ENCODE measurements around the gene MED23.

Gene MED23, protein sequence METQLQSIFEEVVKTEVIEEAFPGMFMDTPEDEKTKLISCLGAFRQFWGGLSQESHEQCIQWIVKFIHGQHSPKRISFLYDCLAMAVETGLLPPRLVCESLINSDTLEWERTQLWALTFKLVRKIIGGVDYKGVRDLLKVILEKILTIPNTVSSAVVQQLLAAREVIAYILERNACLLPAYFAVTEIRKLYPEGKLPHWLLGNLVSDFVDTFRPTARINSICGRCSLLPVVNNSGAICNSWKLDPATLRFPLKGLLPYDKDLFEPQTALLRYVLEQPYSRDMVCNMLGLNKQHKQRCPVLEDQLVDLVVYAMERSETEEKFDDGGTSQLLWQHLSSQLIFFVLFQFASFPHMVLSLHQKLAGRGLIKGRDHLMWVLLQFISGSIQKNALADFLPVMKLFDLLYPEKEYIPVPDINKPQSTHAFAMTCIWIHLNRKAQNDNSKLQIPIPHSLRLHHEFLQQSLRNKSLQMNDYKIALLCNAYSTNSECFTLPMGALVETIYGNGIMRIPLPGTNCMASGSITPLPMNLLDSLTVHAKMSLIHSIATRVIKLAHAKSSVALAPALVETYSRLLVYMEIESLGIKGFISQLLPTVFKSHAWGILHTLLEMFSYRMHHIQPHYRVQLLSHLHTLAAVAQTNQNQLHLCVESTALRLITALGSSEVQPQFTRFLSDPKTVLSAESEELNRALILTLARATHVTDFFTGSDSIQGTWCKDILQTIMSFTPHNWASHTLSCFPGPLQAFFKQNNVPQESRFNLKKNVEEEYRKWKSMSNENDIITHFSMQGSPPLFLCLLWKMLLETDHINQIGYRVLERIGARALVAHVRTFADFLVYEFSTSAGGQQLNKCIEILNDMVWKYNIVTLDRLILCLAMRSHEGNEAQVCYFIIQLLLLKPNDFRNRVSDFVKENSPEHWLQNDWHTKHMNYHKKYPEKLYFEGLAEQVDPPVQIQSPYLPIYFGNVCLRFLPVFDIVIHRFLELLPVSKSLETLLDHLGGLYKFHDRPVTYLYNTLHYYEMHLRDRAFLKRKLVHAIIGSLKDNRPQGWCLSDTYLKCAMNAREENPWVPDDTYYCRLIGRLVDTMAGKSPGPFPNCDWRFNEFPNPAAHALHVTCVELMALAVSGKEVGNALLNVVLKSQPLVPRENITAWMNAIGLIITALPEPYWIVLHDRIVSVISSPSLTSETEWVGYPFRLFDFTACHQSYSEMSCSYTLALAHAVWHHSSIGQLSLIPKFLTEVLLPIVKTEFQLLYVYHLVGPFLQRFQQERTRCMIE (N-terminal part only)

DNA sequence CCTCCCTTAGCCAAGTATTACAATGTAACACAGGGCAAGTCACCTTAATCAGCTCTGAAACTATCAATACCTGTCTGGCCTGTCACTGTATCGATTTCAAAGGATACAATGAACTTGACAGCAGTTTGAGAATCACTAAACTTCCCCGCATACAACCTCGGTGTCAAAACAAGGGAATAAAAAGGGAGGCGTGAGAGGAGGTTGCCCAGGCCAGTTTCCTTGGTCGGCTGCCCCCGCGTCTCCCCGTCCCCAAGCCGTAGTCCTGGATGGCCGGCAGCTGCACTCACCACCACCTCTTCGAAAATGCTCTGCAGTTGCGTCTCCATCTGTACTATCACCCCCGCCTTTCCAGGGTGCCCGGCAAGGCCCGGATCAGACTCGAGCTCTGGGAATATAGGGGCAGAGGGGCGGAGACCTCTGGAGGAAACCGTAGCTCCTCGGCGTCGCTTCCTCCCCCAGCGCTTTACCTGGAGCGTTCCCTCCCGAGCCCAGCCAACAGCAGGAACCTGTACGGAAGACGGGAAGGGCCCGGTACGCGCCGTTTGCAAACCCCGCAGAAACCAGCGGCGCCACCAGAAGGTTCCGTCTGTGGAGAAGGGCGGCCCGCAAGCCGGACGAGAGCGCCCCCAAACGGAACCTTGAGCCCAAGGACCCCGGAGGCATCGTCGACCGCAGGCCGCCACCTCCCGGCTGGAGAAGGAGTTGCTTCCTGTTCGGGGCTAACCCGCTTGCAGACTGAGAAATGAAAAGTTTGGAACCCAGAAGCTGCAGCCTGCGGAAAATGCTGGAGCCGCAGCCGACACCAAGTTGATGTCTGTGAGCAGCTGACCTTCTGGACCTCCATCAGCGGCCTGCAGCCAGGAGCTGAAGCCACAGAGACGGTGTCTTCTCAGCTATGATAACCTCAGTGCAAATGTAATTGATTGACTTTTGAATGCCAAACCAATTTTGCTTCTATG, at the start of gene MED23:
Gene MED23 (minus strand): TSS at position 519 of the 959 bp plus-strand sequence. CDS start 193 bp downstream, at position 326.
- DNase-seq: peak; percentile 92

DNA sequence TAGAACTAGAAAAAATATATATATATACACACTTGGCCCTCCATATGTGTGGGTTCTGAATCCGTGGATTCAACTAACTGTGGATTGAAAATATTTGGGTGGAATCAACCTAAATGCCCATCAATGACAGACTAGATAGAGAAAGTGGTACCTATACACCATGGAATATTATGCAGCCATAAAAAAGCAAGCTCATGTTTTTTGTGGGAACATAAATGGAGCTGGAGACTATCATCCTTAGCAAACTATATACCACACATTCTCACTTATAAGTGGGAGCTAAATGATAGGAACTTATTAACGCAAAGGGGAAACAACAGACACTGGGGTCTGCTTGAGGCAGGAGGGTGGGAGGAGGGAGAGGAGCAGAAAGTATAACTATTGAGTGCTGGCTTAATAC, 45.1 kb upstream of the MED23 start:
- DNase-seq: no peak

DNA sequence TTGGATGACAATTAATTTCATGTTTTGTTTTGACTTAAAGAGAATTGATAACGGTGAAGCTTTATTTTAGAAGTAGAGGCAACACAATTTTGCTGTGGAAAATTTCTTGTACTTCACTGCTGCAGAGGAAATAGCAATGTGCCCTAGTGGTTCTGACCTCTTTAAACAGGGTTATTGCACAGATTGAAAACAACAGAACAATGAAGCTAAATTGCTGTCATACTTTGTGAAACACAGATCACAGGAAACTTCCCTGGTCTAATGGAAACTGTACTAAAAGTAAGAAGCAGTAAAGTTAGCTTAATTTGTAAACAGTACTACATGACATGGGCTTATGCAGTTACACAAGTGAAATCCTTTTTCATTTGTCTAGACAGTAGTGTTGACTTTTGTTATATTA, 41.8 kb upstream of the MED23 start:
- no peak for DNase-seq

DNA sequence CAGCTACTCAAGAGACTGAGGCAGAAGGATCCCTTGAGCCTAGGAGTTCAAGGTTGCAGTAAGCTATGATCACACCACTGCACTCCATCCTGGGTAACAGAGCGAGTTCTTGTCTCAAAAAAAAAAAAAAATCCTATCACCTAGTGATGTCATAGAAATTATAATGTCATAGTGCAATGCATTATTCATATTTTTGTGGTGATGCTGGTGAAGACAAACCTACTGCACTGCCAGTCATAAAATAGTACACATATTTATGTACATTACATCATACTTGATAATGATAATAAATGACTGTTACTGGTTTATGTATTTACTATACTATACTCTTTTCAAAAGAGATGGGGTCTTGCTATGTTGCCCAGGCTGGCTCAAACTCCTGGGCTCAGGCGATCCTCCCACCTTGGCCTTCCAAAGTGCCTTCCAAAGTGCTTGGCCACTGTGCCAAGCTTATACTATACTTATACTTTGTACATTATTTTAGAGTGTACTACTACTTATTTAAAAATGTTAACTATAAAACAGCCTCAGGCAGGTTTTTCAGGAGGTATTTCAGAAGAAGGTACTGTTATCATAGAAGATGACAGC, 35.6 kb upstream of the MED23 start:
- DNase-seq: no peak

DNA sequence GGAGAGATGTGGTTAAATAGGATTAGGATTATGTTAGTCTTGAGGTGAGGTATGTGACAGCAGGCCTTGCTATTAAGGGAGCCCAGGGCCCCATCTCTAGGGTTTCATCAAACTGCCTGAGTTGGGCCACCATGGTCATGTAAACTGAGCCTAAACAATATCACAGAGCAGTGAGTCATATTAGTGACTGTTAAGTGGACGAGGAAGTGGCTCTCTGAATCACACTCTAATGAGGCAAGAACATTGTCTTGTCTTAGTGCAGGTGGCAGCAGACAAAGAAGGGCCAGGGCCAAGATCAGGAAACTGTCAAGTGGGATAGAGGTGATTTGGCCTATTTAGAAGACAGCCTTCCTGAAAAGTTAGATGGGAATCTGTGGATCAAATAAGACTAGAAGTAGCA, 32.2 kb upstream of the MED23 start:
- DNase-seq: no peak

DNA sequence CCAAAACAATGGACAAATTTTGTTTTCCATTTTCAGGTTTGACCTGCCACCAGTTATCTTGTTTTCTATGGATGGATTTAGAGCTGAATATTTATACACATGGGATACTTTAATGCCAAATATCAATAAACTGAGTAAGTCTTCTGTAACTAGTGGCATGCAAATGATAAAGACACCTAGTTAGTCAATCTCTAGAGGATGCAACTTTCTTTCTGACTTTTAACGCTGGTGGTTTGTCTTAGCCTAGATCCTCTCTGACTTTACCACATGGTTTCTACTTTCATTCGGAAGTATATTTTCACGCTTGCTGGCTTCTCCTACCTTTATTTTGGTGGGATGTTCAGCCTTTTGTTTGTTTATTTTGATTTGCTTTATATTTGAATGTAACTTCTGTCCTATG, 30.2 kb upstream of the MED23 start:
- DNase-seq: no peak

DNA sequence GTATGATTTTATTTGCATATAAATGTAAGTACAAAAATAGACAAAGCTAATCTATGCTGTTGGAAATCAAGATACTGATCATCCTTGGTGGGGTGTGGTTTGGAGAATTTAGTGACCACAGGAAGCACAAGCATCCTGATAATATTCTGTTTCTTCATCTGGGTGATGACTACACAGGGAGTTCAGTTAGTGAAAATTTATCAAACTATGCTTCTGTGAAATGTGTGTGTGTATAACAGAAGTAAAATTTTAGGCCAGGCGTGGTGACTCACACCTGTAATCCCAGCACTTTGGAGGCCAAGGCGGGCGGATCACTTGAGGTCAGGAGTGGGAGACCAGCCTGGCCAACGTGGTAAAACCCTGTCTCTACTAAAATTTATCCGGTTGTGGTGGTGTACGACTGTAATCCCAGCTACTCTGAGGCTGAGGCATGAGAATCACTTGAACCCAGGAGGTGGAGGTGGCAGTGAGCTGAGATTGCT, 29.6 kb upstream of the MED23 start:
- DNase-seq: no peak

DNA sequence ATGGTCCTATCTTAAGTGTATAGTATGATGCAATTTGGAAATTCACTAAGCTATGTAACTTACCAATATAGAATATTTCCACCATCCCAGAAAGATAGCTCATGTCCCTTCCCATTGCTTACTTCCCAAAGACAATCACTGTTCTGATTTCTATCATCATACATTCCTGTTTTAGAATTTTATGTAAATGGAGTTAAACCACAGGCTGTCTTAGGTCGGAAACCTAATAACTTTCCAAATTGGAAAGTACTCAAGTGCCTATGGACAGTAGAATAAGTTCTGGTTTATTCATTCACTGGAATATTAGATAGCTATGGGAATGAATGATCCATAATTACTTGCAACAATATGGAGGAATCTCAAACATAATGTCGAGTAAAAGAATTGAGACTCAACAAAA, 29.2 kb upstream of the MED23 start:
- no peak for DNase-seq

DNA sequence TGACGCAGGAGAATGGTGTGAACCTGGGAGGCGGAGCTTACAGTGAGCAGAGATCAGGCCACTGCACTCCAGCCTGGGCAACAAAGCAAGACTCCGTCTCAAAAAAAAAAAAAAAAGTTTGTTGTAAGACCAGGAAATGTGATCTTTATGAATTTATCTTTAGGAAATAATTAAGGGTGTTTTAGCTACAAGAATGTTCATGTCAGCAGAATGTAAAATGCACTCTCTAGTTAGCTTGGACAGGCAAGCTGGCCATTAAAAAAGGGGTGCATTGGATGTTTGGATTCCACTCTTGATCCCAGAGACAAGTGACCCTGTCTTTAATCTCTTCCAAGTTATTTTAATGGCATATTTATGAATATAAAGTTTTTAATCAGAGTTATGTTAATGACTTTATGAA, 28.6 kb upstream of the MED23 start:
- DNase-seq: no peak

DNA sequence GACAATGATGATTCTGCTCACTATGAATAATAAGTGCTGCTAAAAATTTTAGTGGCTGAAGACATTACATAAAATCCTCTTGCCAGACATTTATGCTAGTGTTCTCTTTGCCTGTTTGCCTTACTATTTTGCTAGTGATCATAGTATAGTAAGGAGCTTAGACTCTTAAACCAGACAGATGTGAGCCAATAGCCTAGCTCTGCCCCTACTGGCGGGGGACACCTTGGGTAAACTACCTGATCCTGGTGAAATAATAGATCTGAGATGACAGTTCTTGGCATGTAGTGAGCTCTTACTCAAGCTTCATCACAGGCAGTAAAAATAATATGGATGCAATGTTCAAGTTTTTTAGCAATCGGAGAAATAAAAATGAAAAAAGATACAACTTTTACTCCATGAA, 27.9 kb upstream of the MED23 start:
- no peak for DNase-seq

DNA sequence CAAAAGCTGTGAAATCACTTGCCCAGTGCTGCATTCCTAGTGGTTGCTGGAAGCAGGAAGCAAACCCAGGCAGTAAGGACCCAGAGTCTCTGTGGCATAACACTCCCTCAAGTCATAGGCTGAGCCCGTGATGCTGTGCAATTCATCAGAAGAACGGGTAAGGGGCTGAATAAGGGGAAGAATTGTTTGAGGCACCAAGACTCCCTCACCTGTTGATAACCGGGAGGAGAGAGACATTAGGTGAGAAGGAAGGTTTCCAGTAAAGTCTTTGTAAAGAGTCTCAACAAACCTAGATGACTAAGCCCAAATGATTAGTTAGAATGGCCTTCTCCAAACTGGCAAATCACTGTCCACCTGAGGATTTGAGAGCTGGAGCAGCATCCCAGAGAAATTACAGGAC, 27.3 kb upstream of the MED23 start:
- no peak for DNase-seq

DNA sequence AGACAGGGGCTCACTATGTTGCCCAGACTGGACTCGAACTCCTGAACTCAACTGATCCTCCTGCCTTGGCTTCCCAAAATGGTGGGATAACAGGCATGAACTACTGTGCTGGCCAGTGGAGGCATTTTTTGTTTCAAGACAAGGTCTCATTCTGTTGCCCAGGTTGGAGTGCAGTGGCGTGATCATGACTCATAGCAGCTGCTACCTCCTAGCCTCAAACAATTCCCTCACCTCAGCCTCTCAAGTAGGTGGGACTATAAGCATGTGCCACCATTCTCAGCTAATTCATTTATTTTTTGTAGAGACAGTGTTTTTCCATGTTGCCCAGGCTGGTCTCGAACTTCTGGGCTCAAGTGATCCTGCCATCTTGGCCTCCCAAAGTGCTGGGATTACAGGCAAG, 26.3 kb upstream of the MED23 start:
- DNase-seq: no peak

DNA sequence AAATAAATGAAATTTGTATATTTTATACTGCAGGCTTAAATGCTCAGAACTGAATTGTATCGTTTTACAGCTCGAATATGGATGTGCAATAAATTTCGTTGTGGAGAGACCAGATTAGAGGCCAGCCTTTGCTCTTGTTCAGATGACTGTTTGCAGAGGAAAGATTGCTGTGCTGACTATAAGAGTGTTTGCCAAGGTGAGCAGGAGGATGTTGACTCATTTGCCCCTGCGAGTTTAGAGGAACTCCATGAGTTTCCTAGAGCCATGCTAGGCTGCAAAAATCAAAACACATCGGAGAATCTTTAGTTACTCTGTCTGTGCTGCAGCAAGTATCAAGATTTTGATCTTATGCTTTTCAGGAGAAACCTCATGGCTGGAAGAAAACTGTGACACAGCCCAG, 24.4 kb upstream of the MED23 start:
- DNase-seq: no peak

DNA sequence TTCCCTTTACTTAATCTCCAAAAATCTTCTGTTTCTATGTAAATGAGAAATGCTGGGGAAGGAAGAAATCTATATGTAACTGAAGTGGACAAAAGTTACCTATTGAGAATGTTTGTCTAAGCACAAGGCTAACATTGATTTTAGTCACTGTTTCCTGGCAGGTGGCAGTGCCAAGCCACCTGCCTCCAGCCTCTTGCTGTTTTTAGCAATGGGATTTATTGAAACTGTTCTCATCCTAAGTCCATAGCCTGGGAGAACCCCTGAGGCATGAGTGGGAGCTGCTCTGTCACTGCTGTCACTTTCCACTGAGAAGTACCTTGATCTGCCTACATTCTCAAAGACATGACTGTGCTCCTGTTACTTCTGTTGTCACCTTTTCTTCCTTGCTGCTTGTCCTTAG, 23.7 kb upstream of the MED23 start:
- peak; percentile 17 for DNase-seq

DNA sequence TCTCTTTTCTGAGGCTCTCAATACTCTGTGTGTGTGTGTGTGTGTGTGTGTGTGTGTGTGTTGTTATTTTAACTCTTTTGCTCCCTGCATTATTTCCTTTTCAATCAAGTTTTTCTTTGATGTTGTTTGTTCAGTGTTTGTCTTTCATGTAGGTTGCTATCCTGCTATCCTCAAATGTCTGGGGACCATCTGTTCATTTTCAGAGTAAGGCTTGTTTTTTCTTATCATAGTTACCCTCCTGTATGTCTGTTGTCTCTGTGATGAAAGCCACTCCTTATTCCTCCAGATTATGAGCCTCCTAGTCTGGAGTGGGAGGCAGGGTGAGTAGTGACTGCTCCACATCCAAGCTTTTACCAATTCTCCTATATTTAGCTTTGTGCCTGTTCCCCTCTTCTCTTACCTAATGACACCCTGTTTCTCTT, 18.2 kb upstream of the MED23 start:
- no peak for DNase-seq

DNA sequence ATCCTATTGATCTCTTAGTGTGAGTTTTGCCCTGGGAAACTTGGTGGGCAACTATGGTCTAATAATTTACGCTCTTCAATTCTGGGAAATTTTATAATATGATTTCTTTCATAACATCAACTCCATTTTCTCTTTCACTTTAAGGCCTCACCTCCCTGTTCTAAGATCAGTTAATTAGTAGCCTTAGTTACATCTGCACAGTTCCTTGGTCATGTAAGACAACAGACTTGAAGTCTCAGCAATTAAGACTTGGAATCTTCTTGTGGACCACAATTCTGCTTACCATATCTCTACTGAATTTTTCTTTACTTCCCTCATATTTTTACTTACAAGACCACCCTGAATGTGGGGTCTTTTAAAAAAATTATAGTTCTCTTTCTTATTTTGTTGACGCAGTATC, 17.8 kb upstream of the MED23 start:
- no peak for DNase-seq

DNA sequence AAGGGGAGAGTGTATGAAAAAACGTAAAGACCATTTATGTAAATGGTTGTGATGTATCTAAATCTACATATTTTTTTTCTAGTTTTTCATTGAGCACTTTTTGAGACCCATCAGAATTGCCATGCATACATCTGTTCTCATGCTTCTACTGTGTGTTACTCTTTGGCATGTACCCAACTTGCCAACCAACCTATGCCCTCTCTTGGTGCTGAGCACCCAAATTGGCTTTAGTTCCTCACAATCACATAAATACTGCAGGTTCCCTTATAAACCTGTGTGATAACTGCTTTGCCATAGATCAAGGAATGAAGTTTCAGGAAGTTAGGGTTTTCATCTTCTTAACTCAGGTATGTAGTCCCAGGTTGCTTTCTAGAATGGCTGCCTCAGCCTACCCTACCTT, 16.9 kb upstream of the MED23 start:
- no peak for DNase-seq

DNA sequence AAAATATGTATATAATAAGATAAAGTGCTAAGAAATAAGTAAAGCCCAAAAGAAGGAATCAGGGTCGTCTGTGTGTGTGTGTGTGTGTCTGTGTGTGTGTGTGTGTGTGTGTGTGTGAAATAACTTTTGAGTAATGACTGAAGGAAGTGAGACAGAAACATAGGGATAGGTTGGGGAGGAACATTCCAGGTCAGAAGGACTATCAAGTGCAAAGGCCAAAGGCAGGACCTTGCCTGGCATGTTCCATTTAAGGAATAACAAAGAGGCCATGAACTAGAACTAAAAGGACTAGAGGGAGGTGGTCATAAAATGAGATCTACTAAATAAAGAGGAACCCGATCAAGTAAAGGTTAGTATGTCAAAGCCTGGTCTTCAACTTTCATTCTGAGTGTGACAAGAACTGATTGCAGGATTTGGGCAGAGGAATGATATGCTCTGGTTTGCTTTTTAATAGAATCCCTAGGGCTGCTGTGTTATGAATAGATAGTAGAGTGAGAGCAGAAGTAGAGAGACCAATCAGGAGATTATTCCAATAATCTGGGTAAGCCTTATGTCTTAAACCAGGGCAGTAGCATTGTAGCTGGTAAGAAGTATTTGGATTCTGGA, 15.9 kb upstream of the MED23 start:
- no peak for DNase-seq

DNA sequence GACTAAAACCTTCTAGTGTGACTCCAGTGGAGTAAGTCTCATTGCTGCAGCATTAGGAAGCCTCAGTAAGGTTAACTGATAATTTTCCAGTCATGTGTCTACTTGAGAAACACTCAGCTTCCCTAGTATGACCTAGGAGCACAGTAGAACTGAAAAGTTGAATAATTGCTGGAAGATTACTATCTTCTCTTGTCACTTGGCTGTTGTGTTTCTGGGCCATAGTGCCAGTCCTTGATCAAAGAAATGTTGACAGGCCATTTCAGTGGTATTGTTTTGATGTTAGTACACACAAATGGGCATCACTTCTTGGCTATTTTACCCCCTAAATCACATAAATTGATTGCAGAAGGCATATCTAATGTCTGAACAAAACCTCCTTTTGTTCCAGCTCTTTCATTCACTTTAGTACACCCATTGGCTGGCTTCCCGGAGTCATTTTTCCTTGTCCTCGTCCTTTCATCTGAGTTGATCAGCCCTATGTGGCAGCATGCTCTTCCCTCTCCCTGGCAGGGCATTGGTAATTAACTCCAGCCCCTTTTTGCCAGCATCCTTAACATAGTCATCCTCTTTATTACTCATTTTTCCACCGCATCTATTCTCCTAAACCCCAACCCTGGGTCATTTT, 15.1 kb upstream of the MED23 start:
- DNase-seq: peak; percentile 93

DNA sequence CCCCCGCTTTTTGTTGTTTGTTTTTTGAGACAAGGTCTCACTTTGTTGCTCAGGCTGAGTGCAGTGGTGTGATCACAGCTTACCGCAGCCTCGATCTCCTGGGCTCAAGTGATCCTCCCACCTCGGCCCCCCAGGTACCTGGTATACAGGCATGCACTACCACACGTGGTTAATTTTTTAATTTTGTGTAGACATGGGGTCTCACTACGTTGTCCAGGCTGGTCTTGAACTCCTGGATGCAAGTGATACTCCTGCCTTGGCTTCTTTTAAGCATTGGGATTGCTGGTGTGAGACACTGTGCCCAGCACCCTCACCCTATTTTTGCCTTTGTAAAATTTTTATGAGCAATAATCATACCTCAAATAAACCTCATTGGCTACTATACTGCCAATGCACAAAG, 14.5 kb upstream of the MED23 start:
- no peak for DNase-seq

DNA sequence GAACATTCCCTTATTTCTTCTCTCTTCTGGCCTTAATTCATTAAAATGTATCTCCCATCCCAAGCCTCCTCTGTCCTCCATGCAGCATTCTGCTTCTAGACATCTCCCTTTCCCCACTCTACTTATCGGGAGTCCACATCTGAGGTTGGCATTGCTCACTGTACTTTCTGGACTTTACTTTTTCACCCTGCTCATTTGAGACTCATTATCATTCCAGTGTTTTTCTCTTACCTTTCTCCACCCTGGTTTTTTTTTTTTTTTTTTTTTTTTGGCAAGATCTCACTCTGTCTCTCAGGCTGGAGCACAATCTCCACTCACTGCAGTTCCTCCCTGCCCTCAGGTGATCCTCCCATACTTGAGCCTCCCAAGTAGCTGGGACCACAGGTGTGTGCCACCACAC, 13.5 kb upstream of the MED23 start:
- no peak for DNase-seq
